HG02973 (cell line): ENCODE results near the gene TSSK2.

Experiments used
- ATAC-seq: cut with Tn5 transposase; IDR thresholded peaks from one replicate; pipeline ENCODE4 v1.9.1; 2021; ENCODE audit warnings: moderate library complexity; ENCODE audit not compliant: unreplicated experiment

Gene TSSK2

GRCh38 chr22:19122752-19123492 lies 8.2 kb upstream of the TSSK2 start:
- no peak for ATAC-seq

- no peak for ATAC-seq
Measured at GRCh38 chr22:19123936-19124335, 7.2 kb upstream of the TSSK2 start.

GRCh38 chr22:19124377-19124776 lies 6.7 kb upstream of the TSSK2 start:
- no peak for ATAC-seq

- no peak for ATAC-seq
Measured at GRCh38 chr22:19125011-19125410, 6.1 kb upstream of the TSSK2 start.

GRCh38 chr22:19125474-19126308 lies 5.4 kb upstream of the TSSK2 start:
- ATAC-seq = no peak

- ATAC-seq = no peak
Measured at GRCh38 chr22:19126309-19127273, 4.5 kb upstream of the TSSK2 start.

GRCh38 chr22:19127329-19128008 lies 3.6 kb upstream of the TSSK2 start:
- ATAC-seq = no peak

- ATAC-seq = no peak
Measured at GRCh38 chr22:19128009-19128401, 3.1 kb upstream of the TSSK2 start.

GRCh38 chr22:19128946-19129727 lies 2.0 kb upstream of the TSSK2 start:
- ATAC-seq = no peak

- ATAC-seq = no peak
Measured at GRCh38 chr22:19129871-19130270, 1.2 kb upstream of the TSSK2 start.

- no peak for ATAC-seq
Measured at GRCh38 chr22:19131685-19132015, 542 bp downstream of the TSSK2 start.

- no peak for ATAC-seq
Measured at GRCh38 chr22:19132153-19132552, 1.0 kb downstream of the TSSK2 start.

GRCh38 chr22:19132693-19133400 lies 1.7 kb downstream of the TSSK2 start:
- no peak for ATAC-seq

GRCh38 chr22:19133561-19133960 lies 2.5 kb downstream of the TSSK2 start:
- no peak for ATAC-seq

- no peak for ATAC-seq
Measured at GRCh38 chr22:19134176-19134831, 3.2 kb downstream of the TSSK2 start.

- ATAC-seq = no peak
Measured at GRCh38 chr22:19134874-19135273, 3.8 kb downstream of the TSSK2 start.

GRCh38 chr22:19136915-19137314 lies 5.8 kb downstream of the TSSK2 start:
- no peak for ATAC-seq

GRCh38 chr22:19137384-19138216 lies 6.5 kb downstream of the TSSK2 start:
- no peak for ATAC-seq
